Panc1 (cell line): ENCODE data around the gene CNPY3. TPM values are rescaled to one million over a fixed set of nuclear protein-coding genes. Genes with fewer than 3 reads are reported as not detected.

ENCODE experiments used
- ATAC-seq: fragments of 200-7000 bp; cut with Tn5 transposase; 2 replicates; pipeline ENCODE4 v1.9.1; 2020; ENCODE audit warnings: mild to moderate bottlenecking, moderate library complexity
- BruUV-seq: library from RNA; stranded (reverse); fragments of 400-500 nt; replicated peaks from 2 replicates; lab custom pipeline; 2021; lab: Mats Ljungman, UMichigan
- CTCF ChIA-PET: fragments of 300-600 bp; sonication (Branson Sonifier 250); formaldehyde crosslinking; loops from one replicate; lab custom pipeline; 2022; ENCODE audit warnings: antibody characterized with exemption; lab: Charles Lee
- POLR2A ChIA-PET: fragments of 300-600 bp; sonication (Branson Sonifier 250); formaldehyde crosslinking; loops from one replicate; lab custom pipeline; 2022; ENCODE audit warnings: antibody characterized with exemption; lab: Charles Lee
- DNase-seq: peaks from one replicate; pipeline ENCODE4 v3.0.0-alpha.2; 2010; ENCODE audit warnings: low read depth, low spot score
- H3K27ac ChIP-seq: 2 replicates; pipeline ENCODE4 v1.5.1; 2011; ENCODE audit warnings: mild to moderate bottlenecking, low read length, inconsistent platforms
- H3K27me3 ChIP-seq: fragments of 200-500 bp; sonication (Bioruptor generic); 2 replicates; pipeline ENCODE4 v1.6.0; 2014; ENCODE audit warnings: low read length, inconsistent platforms; ENCODE audit not compliant: control insufficient read depth, insufficient read depth
- H3K36me3 ChIP-seq: fragments of 200-500 bp; sonication (Bioruptor generic); 2 replicates; pipeline ENCODE4 v1.5.1; 2014; ENCODE audit warnings: inconsistent platforms, mild to moderate bottlenecking, low read length, moderate library complexity; ENCODE audit not compliant: control insufficient read depth, insufficient read depth
- H3K4me1 ChIP-seq: 2 replicates; pipeline ENCODE4 v1.5.1; 2011; ENCODE audit warnings: inconsistent platforms, mild to moderate bottlenecking, low read length, moderate library complexity; ENCODE audit not compliant: control insufficient read depth, insufficient read depth
- H3K4me3 ChIP-seq, 2 experiments: 2 replicates each; pipeline ENCODE4 v1.5.1; 2011 to 2012; ENCODE audit warnings: low read depth in 2 of 2, low read length in 2 of 2, mild to moderate bottlenecking in 2 of 2, inconsistent platforms in 1 of 2, moderate library complexity in 1 of 2
- H3K9me3 ChIP-seq: fragments of 200-500 bp; sonication (Bioruptor generic); 2 replicates; pipeline ENCODE4 v1.5.1; 2014; ENCODE audit warnings: low read depth, mild to moderate bottlenecking, inconsistent platforms, low read length, moderate library complexity; ENCODE audit not compliant: control insufficient read depth, insufficient read depth
- CTCF ChIP-seq: fragments of 450-650 bp; IDR thresholded peaks from 2 replicates; pipeline ENCODE4 v1.5.1; 2017; ENCODE audit warnings: mild to moderate bottlenecking
- POLR2AphosphoS5 ChIP-seq: IDR thresholded peaks from 2 replicates; pipeline ENCODE4 v1.6.1; 2012; ENCODE audit warnings: mild to moderate bottlenecking, low read depth, low read length, moderate library complexity
- SIN3A ChIP-seq: IDR thresholded peaks from 2 replicates; pipeline ENCODE4 v1.6.1; 2012; ENCODE audit warnings: low read depth, mild to moderate bottlenecking, low read length, moderate library complexity, borderline replicate concordance; ENCODE audit not compliant: insufficient read depth
- TCF7L2 ChIP-seq: IDR thresholded peaks from 2 replicates; pipeline ENCODE4 v1.6.1; 2011; ENCODE audit warnings: mild to moderate bottlenecking, low read depth, low read length, inconsistent platforms
- in situ Hi-C: cut with HindIII; loops from 2 replicates; pipeline ENCODE4 v1.10.0; 2016; ENCODE audit warnings: low sequenced_read_pairs, low pct_unique_long_range_greater_than_20kb
- intact Hi-C: fragments of 100-400 bp; cut with micrococcal nuclease; formaldehyde crosslinking; loops from one replicate; pipeline ENCODE4 v1.10.0; 2022; ENCODE audit not compliant: unreplicated experiment
- total RNA-seq: library from RNA; stranded (reverse); gene quantifications from one replicate; pipeline ENCODE4 v1.2.1, GENCODE V29; 2021; ENCODE audit not compliant: unreplicated experiment
- TF ChIP-seq, protein P1 (sequence below), 2 experiments: IDR thresholded peaks; 2 replicates each; pipeline ENCODE4 v1.6.1; 2011 to 2012; ENCODE audit warnings: low read depth in 2 of 2, control low read depth in 1 of 2, low read length in 1 of 2, mild to moderate bottlenecking in 1 of 2, moderate library complexity in 1 of 2; ENCODE audit not compliant: insufficient read depth in 1 of 2

CNPY3 gene
- total RNA-seq, 1 experiment from 2014 or later = 72.8 TPM

- CTCF ChIA-PET = interaction anchor here (0.6 kb wide), 2 partner anchors 34 to 47 kb away, joined by 3 to 4 read pairs; partner anchors contain the start of gene CNPY3
Measured at GRCh38 chr6:42963855-42964605, 34.8 kb downstream of the CNPY3 start.

GRCh38 chr6:42966571-42966970 is 37.3 kb downstream of the CNPY3 start:
- H3K36me3 ChIP-seq = peaks cover 6% of the 10 kb centered on the region; the same call in 1 of the 2 replicates

More at GRCh38 chr6:42963855-42964605, 34.8 kb downstream of the CNPY3 start:
- Histone ChIP-seq H3K27me3 (no peaks in the 10 kb centered on the region), H3K4me1 (peaks cover 7% of the 10 kb centered on the region), H3K36me3 (peaks cover 6% of the 10 kb centered on the region; the same call in 1 of the 2 replicates), H3K27ac (no peak overlapping the region), H3K9me3 (no peaks in the 10 kb centered on the region), H3K4me3 (no peak overlapping the region)
- ATAC-seq (peak; percentile 48), DNase-seq (no peak)
- in situ Hi-C loops = no loop called here
- POLR2A ChIA-PET = interaction anchor here (0.5 kb wide), 1 partner anchor 11 kb away, joined by 3 read pairs; no protein-coding TSS in a partner anchor
- BruUV-seq = TSS peak; percentile 50
- TF ChIP-seq TCF7L2 (no peak), POLR2AphosphoS5 (no peak), CTCF (no peak; the same call in 1 of the 2 replicates), SIN3A (no peak)
- TF ChIP-seq, protein P1, sequence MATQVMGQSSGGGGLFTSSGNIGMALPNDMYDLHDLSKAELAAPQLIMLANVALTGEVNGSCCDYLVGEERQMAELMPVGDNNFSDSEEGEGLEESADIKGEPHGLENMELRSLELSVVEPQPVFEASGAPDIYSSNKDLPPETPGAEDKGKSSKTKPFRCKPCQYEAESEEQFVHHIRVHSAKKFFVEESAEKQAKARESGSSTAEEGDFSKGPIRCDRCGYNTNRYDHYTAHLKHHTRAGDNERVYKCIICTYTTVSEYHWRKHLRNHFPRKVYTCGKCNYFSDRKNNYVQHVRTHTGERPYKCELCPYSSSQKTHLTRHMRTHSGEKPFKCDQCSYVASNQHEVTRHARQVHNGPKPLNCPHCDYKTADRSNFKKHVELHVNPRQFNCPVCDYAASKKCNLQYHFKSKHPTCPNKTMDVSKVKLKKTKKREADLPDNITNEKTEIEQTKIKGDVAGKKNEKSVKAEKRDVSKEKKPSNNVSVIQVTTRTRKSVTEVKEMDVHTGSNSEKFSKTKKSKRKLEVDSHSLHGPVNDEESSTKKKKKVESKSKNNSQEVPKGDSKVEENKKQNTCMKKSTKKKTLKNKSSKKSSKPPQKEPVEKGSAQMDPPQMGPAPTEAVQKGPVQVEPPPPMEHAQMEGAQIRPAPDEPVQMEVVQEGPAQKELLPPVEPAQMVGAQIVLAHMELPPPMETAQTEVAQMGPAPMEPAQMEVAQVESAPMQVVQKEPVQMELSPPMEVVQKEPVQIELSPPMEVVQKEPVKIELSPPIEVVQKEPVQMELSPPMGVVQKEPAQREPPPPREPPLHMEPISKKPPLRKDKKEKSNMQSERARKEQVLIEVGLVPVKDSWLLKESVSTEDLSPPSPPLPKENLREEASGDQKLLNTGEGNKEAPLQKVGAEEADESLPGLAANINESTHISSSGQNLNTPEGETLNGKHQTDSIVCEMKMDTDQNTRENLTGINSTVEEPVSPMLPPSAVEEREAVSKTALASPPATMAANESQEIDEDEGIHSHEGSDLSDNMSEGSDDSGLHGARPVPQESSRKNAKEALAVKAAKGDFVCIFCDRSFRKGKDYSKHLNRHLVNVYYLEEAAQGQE (IDR thresholded peaks at IDR 0.05; ENCODE audit: insufficient read depth in 1 of 2, low read depth in 2 of 2, low read length in 1 of 2) = no peak
- intact Hi-C loops = loop anchor here (10.0 kb wide), 1 partner anchor 59 kb away; no protein-coding TSS in a partner anchor

More at GRCh38 chr6:42966571-42966970, 37.3 kb downstream of the CNPY3 start:
- no TSS peak for BruUV-seq
- intact Hi-C loops = loop anchor here (10.0 kb wide), 1 partner anchor 62 kb away; no protein-coding TSS in a partner anchor
- no peak for ATAC-seq
- ChIA-PET CTCF (no interaction called here), POLR2A (interaction anchor here (0.7 kb wide), 1 partner anchor 16 kb away, joined by 6 read pairs; no protein-coding TSS in a partner anchor)
- H3K4me1 ChIP-seq = peaks cover 6% of the 10 kb centered on the region
- no peaks in the 10 kb centered on the region for H3K9me3 ChIP-seq
- no peak for DNase-seq
- H3K4me3 ChIP-seq = no peak overlapping the region
- no peaks in the 10 kb centered on the region for H3K27me3 ChIP-seq
- H3K27ac ChIP-seq = no peak overlapping the region
- TF ChIP-seq, protein P1 (IDR thresholded peaks at IDR 0.05; ENCODE audit: insufficient read depth in 1 of 2, low read depth in 2 of 2, low read length in 1 of 2) = no peak
- TF ChIP-seq TCF7L2 (no peak), CTCF (no peak)
- in situ Hi-C loops = no loop called here
